ENCODE measurements around the gene CIART.
"Not testable (repeated sequence)": the region's sequence is repeated elsewhere in the genome, so short reads cannot be mapped to it uniquely, and the experiment has no call there.

Gene CIART

DNA sequence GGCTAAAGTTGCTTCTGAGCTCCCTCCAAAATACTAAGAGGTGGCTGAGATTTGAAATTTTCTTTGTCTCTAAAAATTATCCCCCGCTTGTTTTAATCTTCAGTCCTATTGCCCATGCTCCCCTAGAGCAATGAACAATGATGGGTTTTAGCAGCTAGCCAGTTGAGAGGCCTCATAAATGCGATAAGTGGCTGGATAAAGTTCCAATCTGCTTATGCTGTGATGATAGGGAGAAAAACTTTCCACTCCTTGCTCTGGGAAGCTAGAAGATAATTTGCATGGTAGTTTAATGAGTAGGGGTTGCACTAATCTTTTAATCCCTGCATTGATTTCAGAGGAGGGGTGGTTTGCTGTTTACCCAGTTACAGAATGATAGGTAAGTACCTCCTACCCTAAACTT is 29.4 kb downstream of the CIART start:
- DNase-seq = no peak

DNA sequence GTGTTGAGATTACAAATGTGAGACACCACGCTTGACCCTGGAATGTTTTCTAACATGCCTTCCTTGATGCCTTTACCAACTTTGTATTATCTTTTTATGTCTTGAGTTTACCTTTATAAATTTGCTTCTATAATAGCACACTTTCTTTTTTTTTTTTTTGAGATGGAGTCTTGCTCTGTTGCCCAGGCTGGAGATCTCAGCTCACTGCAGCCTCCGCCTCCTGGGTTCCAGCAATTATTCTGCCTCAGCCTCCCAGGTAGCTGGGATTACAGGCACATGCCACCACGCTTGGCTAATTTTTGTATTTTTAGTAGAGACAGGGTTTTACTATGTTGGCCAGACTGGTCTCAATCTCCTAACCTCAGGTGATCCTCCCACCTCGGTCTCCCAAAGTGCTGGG is 32.3 kb downstream of the CIART start:
- DNase-seq = not testable (repeated sequence)

DNA sequence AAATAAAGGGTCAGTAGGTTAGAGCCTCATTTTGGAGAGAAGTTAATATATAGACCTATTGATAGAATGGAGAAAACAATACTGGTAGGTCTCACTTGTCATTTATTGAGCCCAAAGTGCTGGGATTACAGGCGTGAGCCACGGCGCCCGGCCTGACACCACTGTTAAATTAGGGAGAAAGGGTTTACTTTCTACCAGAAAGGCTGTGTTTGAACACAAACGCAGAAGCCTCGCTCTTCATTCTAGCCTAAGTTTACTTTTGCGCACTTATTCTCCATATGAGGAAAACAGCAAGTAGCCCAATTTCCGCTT is 38.3 kb downstream of the CIART start:
- DNase-seq = no peak

DNA sequence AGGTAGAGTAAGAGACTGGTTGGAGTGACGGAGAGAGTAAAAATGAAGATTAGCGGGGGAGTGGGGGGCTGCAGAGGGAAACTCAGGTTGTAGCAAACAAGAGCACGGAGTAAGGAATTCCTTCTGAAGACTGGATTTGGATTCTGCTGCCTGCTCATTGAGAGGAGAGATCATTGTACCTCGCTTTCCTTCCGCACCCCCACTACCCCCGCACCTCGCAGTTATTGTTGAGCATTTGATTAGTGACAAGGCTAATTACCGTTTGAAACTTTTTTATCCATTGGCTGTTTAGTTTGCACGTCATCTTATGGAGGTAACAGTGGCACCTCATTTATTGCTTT is 39.4 kb downstream of the CIART start:
- DNase-seq = no peak

DNA sequence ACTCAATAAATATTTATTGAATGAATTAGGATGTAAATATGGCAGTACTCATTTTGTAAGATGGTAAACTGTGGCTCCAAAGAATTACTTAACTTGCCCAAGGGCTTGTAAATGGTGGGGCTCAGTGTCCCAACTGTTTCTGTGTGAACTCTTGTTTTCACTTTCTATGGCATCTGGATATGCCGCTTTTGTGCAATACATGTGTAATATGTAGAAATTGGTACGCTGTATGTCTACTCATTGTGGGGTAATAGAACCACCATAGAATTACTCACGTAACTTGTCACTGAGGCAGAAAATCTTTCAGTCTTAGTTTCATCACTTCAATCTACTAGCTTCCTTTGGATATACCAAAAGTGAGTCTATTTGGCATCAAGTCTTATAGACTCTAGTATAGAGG is 40.0 kb downstream of the CIART start:
- DNase-seq = no peak

DNA sequence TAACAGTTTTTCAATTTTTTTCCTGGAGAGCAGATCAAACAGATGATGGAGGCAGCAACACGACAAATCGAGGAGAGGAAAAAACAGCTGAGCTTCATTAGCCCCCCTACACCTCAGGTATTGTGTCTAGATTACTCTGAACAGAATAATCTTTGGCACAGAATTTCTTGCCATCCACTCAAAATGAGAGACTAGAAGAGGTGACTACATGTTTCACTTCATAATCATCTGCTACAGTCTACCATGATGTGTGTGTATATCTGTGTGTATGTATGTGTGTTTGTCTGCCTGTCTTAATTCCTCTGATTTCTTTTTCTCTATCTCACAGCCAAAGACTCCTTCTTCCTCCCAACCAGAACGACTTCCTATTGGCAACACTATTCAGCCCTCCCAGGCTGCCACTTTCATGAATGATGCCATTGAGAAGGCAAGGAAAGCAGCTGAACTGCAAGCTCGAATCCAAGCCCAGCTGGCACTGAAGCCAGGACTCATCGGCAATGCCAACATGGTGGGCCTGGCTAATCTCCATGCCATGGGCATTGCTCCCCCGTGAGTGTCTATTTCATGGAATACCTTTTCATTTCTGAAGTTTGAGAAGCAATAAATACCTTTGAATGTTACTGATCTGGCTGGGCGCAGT is 50.4 kb downstream of the CIART start:
- no peak for DNase-seq
